GM19438 (cell line): ENCODE results near the gene SLFN13.
"Not testable (repeated sequence)": the region's sequence is repeated elsewhere in the genome, so short reads cannot be mapped to it uniquely, and the experiment has no call there.

Source experiments
- ATAC-seq: cut with Tn5 transposase; IDR thresholded peaks from one replicate; pipeline ENCODE4 v1.9.1; 2021; ENCODE audit warnings: low read depth; ENCODE audit not compliant: unreplicated experiment

SLFN13 gene

GRCh38 chr17:35433075-35433894 lies 15.3 kb downstream of the SLFN13 start:
- ATAC-seq, result no peak

- ATAC-seq, result peak; percentile 74
These were observed 16.1 kb downstream of the SLFN13 start, which contains the start of gene SLFN12 for GRCh38 chr17:35432176-35433074. Gene SLFN12, minus strand, starts transcription at chr17:35432500. Its CDS starts 9,472 bp downstream, at chr17:35423028.

GRCh38 chr17:35429702-35430101 lies 18.9 kb downstream of the SLFN13 start:
- ATAC-seq, result no peak

GRCh38 chr17:35428229-35428628 lies 20.3 kb downstream of the SLFN13 start:
- no peak for ATAC-seq

- no peak for ATAC-seq
These were observed 24.8 kb downstream of the SLFN13 start for GRCh38 chr17:35423761-35424160.

GRCh38 chr17:35421069-35421468 lies 27.5 kb downstream of the SLFN13 start:
- ATAC-seq, result not testable (repeated sequence)

GRCh38 chr17:35416659-35417058 lies 31.9 kb downstream of the SLFN13 start:
- ATAC-seq, result no peak

GRCh38 chr17:35414707-35415106 lies 33.9 kb downstream of the SLFN13 start:
- not testable (repeated sequence) for ATAC-seq

- no peak for ATAC-seq
These were observed 34.3 kb downstream of the SLFN13 start for GRCh38 chr17:35414247-35414646.

GRCh38 chr17:35407531-35407930 lies 41.0 kb downstream of the SLFN13 start:
- no peak for ATAC-seq

- no peak for ATAC-seq
These were observed 42.0 kb downstream of the SLFN13 start for GRCh38 chr17:35406568-35406967.

- ATAC-seq, result no peak
These were observed 44.2 kb downstream of the SLFN13 start for GRCh38 chr17:35404360-35404759.

- not testable (repeated sequence) for ATAC-seq
These were observed 54.8 kb downstream of the SLFN13 start for GRCh38 chr17:35393783-35394182.

- no peak for ATAC-seq
These were observed 57.9 kb downstream of the SLFN13 start for GRCh38 chr17:35390663-35391062.

GRCh38 chr17:35390156-35390555 lies 58.4 kb downstream of the SLFN13 start:
- ATAC-seq, result no peak

GRCh38 chr17:35387496-35387895 lies 61.1 kb downstream of the SLFN13 start:
- ATAC-seq, result no peak
